SK-N-SH treated with all-trans-retinoic acid at 6 μM for 48 hours (cell line): ENCODE data around the gene LRCH4.

Experiments used
- ATAC-seq: fragments of 200-7000 bp; cut with Tn5 transposase; 3 replicates; pipeline ENCODE4 v1.9.1; 2020; ENCODE audit warnings: mild to moderate bottlenecking, moderate library complexity
- ARNTL ChIP-seq: fragments of 450-650 bp; formaldehyde crosslinking; IDR thresholded peaks from 2 replicates; pipeline ENCODE4 v1.5.0; 2020; ENCODE audit warnings: low read depth, mild to moderate bottlenecking, moderate library complexity, borderline replicate concordance
- BACH2 ChIP-seq: fragments of 250-450 bp; sonication (Bioruptor Pico); IDR thresholded peaks from 2 replicates; pipeline ENCODE4 v1.9.0; 2021; ENCODE audit warnings: mild to moderate bottlenecking, borderline replicate concordance
- CREB5 ChIP-seq: fragments of 250-450 bp; sonication (Bioruptor Pico); IDR thresholded peaks from 2 replicates; pipeline ENCODE4 v1.5.1; 2020; ENCODE audit warnings: low read depth, mild to moderate bottlenecking, moderate library complexity
- CSDC2 ChIP-seq: fragments of 250-450 bp; sonication (Bioruptor Pico); IDR thresholded peaks from 2 replicates; pipeline ENCODE4 v1.5.0; 2020; ENCODE audit warnings: mild to moderate bottlenecking, moderate library complexity
- ESRRG ChIP-seq: fragments of 250-450 bp; sonication (Bioruptor Pico); IDR thresholded peaks from 2 replicates; pipeline ENCODE4 v1.6.1; 2021; ENCODE audit warnings: mild to moderate bottlenecking
- GLIS3 ChIP-seq: fragments of 250-450 bp; sonication (Bioruptor Pico); IDR thresholded peaks from 2 replicates; pipeline ENCODE4 v1.5.0; 2020; ENCODE audit warnings: mild to moderate bottlenecking, moderate library complexity
- ISL1 ChIP-seq: fragments of 250-450 bp; sonication (Bioruptor Pico); IDR thresholded peaks from 2 replicates; pipeline ENCODE4 v2.1.2; 2022; ENCODE audit warnings: mild to moderate bottlenecking, moderate library complexity
- OSR1 ChIP-seq: fragments of 250-450 bp; sonication (Bioruptor Pico); IDR thresholded peaks from 2 replicates; pipeline ENCODE4 v1.8.0; 2022; ENCODE audit warnings: moderate library complexity, mild to moderate bottlenecking, inconsistent platforms
- PATZ1 ChIP-seq: fragments of 250-450 bp; sonication (Bioruptor Pico); IDR thresholded peaks from 2 replicates; pipeline ENCODE4 v1.8.0; 2020; ENCODE audit warnings: mild to moderate bottlenecking, moderate library complexity, borderline replicate concordance
- POU6F1 ChIP-seq: fragments of 250-450 bp; sonication (Bioruptor Pico); IDR thresholded peaks from 2 replicates; pipeline ENCODE4 v1.8.0; 2021; ENCODE audit warnings: low read depth, mild to moderate bottlenecking, moderate library complexity, borderline replicate concordance
- PPARA ChIP-seq: fragments of 250-450 bp; sonication (Bioruptor Pico); IDR thresholded peaks from 2 replicates; pipeline ENCODE4 v1.5.0; 2020; ENCODE audit warnings: mild to moderate bottlenecking, borderline replicate concordance
- RARB ChIP-seq: fragments of 250-450 bp; sonication (Bioruptor Pico); IDR thresholded peaks from 2 replicates; pipeline ENCODE4 v1.8.0; 2021; ENCODE audit warnings: mild to moderate bottlenecking, moderate library complexity
- SNAI2 ChIP-seq: fragments of 250-450 bp; sonication (Bioruptor Pico); IDR thresholded peaks from 2 replicates; pipeline ENCODE4 v1.5.0; 2020; ENCODE audit warnings: mild to moderate bottlenecking, moderate library complexity
- TCF4 ChIP-seq: fragments of 250-450 bp; sonication (Bioruptor Pico); IDR thresholded peaks from 2 replicates; pipeline ENCODE4 v1.8.0; 2021; ENCODE audit warnings: mild to moderate bottlenecking, moderate library complexity, borderline replicate concordance
- TOX ChIP-seq: fragments of 250-450 bp; sonication (Bioruptor Pico); IDR thresholded peaks from 2 replicates; pipeline ENCODE4 v1.8.0; 2021; ENCODE audit warnings: mild to moderate bottlenecking, moderate library complexity, borderline replicate concordance
- ZC3H10 ChIP-seq: fragments of 250-450 bp; sonication (Bioruptor Pico); IDR thresholded peaks from 2 replicates; pipeline ENCODE4 v1.5.1; 2021; ENCODE audit warnings: mild to moderate bottlenecking, moderate library complexity
- ZFP3 ChIP-seq: fragments of 250-450 bp; sonication (Bioruptor Pico); IDR thresholded peaks from 2 replicates; pipeline ENCODE4 v1.5.0; 2020; ENCODE audit warnings: mild to moderate bottlenecking, moderate library complexity
- ZFP30 ChIP-seq: fragments of 450-650 bp; formaldehyde crosslinking; IDR thresholded peaks from 2 replicates; pipeline ENCODE4 v1.5.0; 2022; ENCODE audit warnings: mild to moderate bottlenecking, moderate library complexity
- ZNF70 ChIP-seq: fragments of 450-650 bp; formaldehyde crosslinking; IDR thresholded peaks from 2 replicates; pipeline ENCODE4 v1.5.0; 2020; ENCODE audit warnings: mild to moderate bottlenecking, moderate library complexity
- TF ChIP-seq, protein P1 (sequence below): fragments of 250-450 bp; sonication (Bioruptor Pico); IDR thresholded peaks from 2 replicates; pipeline ENCODE4 v1.5.1; 2021; ENCODE audit warnings: mild to moderate bottlenecking, moderate library complexity
- TF ChIP-seq, protein P2 (sequence below): fragments of 250-450 bp; sonication (Bioruptor Pico); IDR thresholded peaks from 2 replicates; pipeline ENCODE4 v1.5.0; 2020; ENCODE audit warnings: mild to moderate bottlenecking, moderate library complexity

Gene LRCH4

GRCh38 chr7:100586266-100587025, 517 bp upstream of the LRCH4 start, which contains the start of gene FBXO24:
TSS of gene FBXO24 (plus strand) at chr7:100586328. CDS start at chr7:100586626, 298 bp downstream.
- TF ChIP-seq OSR1 (CRISPR knock-in tag): no peak
- no peak for TF ChIP-seq ZFP3 (CRISPR knock-in tag)
- TF ChIP-seq ZFP30 (CRISPR knock-in tag): no peak
- TF ChIP-seq ZNF70 (CRISPR knock-in tag): no peak
- TF ChIP-seq, protein P1, sequence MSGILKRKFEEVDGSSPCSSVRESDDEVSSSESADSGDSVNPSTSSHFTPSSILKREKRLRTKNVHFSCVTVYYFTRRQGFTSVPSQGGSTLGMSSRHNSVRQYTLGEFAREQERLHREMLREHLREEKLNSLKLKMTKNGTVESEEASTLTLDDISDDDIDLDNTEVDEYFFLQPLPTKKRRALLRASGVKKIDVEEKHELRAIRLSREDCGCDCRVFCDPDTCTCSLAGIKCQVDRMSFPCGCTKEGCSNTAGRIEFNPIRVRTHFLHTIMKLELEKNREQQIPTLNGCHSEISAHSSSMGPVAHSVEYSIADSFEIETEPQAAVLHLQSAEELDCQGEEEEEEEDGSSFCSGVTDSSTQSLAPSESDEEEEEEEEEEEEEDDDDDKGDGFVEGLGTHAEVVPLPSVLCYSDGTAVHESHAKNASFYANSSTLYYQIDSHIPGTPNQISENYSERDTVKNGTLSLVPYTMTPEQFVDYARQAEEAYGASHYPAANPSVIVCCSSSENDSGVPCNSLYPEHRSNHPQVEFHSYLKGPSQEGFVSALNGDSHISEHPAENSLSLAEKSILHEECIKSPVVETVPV (CRISPR knock-in tag): no peak
- no peak for TF ChIP-seq GLIS3
- no peak for TF ChIP-seq POU6F1 (CRISPR knock-in tag)
- no peak for TF ChIP-seq TCF4 (CRISPR knock-in tag)
- no peak for TF ChIP-seq BACH2
- TF ChIP-seq SNAI2 (CRISPR knock-in tag): no peak
- no peak for TF ChIP-seq CREB5 (CRISPR knock-in tag)
- TF ChIP-seq TOX (CRISPR knock-in tag): no peak
- no peak for TF ChIP-seq ESRRG (CRISPR knock-in tag)
- TF ChIP-seq ZC3H10 (CRISPR knock-in tag): no peak
- TF ChIP-seq RARB (CRISPR knock-in tag): no peak
- no peak for TF ChIP-seq PPARA (CRISPR knock-in tag)
- no peak for TF ChIP-seq ARNTL (CRISPR knock-in tag)
- no peak for TF ChIP-seq PATZ1 (CRISPR knock-in tag)
- TF ChIP-seq ISL1 (CRISPR knock-in tag): no peak
- no peak for TF ChIP-seq CSDC2 (CRISPR knock-in tag)
- TF ChIP-seq, all 23 proteins: peak for 0
- ATAC-seq: peak; percentile 95

DNA sequence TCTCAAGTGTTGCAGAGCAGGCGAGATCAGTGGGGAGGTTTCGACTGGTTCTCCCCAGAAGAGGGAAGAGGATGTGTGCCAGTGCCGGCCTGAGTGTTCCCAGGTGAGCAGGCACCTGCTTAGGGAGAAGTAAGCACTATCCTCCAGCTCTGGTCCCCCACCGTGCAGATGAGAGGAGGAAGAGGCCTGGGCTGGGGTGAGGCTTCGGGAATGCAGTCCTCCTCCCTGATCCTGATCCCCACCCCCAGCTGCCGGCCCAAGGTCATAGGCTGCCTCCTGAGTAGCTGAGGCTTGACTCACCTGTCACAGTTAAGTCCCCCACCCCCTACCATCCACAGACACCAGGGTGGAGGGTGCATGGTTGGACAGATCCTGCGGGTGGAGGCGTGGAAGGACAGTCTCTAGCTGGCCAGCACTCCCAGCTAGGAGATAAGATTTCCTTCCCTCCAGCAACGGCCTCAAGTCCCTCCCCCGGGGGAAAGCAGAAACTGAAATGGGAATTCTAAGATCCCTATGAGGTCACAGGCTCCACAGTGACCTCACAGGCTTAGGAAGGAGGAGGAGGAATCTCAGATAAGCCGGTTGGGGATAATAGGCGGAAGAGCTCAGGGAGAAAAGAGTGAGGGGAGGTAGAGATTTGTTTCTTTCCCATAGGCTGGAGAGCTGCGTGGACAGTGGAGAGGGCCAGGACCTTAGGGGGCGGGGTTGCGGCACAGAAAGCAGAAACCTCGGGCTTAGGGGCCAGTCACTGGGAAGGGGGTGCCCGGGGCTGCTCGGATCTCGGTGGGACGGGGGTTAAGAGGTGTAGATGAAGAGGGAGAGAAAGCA, 1.0 kb downstream of the LRCH4 start:
- no peak for ATAC-seq
- TF ChIP-seq BACH2 (no peak), ZFP3 (CRISPR knock-in tag) (no peak), RARB (CRISPR knock-in tag) (no peak), TOX (CRISPR knock-in tag) (no peak)
- TF ChIP-seq, protein P1 (CRISPR knock-in tag): no peak

- no peak for ATAC-seq
- TF ChIP-seq ARNTL (CRISPR knock-in tag) (no peak), PATZ1 (CRISPR knock-in tag) (no peak), GLIS3 (no peak), SNAI2 (CRISPR knock-in tag) (no peak), TCF4 (CRISPR knock-in tag) (no peak), ZNF70 (CRISPR knock-in tag) (no peak)
- TF ChIP-seq, protein P2, sequence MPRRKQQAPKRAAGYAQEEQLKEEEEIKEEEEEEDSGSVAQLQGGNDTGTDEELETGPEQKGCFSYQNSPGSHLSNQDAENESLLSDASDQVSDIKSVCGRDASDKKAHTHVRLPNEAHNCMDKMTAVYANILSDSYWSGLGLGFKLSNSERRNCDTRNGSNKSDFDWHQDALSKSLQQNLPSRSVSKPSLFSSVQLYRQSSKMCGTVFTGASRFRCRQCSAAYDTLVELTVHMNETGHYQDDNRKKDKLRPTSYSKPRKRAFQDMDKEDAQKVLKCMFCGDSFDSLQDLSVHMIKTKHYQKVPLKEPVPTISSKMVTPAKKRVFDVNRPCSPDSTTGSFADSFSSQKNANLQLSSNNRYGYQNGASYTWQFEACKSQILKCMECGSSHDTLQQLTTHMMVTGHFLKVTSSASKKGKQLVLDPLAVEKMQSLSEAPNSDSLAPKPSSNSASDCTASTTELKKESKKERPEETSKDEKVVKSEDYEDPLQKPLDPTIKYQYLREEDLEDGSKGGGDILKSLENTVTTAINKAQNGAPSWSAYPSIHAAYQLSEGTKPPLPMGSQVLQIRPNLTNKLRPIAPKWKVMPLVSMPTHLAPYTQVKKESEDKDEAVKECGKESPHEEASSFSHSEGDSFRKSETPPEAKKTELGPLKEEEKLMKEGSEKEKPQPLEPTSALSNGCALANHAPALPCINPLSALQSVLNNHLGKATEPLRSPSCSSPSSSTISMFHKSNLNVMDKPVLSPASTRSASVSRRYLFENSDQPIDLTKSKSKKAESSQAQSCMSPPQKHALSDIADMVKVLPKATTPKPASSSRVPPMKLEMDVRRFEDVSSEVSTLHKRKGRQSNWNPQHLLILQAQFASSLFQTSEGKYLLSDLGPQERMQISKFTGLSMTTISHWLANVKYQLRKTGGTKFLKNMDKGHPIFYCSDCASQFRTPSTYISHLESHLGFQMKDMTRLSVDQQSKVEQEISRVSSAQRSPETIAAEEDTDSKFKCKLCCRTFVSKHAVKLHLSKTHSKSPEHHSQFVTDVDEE (CRISPR knock-in tag): no peak
These were observed 1.8 kb downstream of the LRCH4 start for GRCh38 chr7:100584054-100584682.
